GM06990 (cell line): Measurements from ENCODE around the gene TEX11.
"Not testable (repeated sequence)": the region's sequence is repeated elsewhere in the genome, so short reads cannot be mapped to it uniquely, and the experiment has no call there.

Experiments
- DNase-seq: peaks from one replicate; pipeline ENCODE4 v3.0.0-alpha.2; 2011; ENCODE audit not compliant: insufficient read length; ENCODE audit errors: extremely low read depth
- H3K27me3 ChIP-seq: replicated peaks from 2 replicates; pipeline ENCODE4 v1.6.0; 2011; ENCODE audit warnings: low read length; ENCODE audit not compliant: control insufficient read depth, insufficient read depth
- H3K36me3 ChIP-seq: 2 replicates; pipeline ENCODE4 v1.5.1; 2011; ENCODE audit warnings: low read length; ENCODE audit not compliant: control insufficient read depth, insufficient read depth
- H3K4me3 ChIP-seq: replicated peaks from 2 replicates; pipeline ENCODE4 v1.5.1; 2011; ENCODE audit warnings: low read depth, mild to moderate bottlenecking, control low read depth, low read length
- TF ChIP-seq, protein P1 (sequence below): IDR thresholded peaks from 2 replicates; pipeline ENCODE4 v1.5.1; 2011; ENCODE audit warnings: low read length, control low read depth, mild to moderate bottlenecking, inconsistent platforms; ENCODE audit not compliant: insufficient read depth, poor library complexity, severe bottlenecking

TEX11 gene

DNA sequence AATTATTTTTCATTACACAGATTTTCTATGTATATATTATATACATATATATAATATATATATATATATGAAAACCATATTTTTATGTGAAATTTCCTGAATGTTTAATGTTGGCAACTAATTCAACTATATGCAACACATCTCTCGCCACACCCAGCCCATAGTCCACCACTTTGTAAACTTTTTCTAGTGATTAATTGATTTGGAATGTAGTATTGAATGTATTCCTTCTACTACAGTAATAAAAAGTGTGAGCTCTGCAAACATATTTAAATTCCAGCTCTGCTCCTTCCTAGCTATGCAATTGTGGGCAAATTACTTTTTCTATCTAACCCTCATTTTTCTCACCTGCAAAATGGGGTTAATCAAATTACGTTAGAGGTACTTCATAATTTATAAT, 187.8 kb downstream of the TEX11 start:
- Histone ChIP-seq H3K36me3 (no peaks in the 10 kb centered on the region), H3K27me3 (no peaks in the 10 kb centered on the region), H3K4me3 (no peak overlapping the region)
- TF ChIP-seq, protein P1, sequence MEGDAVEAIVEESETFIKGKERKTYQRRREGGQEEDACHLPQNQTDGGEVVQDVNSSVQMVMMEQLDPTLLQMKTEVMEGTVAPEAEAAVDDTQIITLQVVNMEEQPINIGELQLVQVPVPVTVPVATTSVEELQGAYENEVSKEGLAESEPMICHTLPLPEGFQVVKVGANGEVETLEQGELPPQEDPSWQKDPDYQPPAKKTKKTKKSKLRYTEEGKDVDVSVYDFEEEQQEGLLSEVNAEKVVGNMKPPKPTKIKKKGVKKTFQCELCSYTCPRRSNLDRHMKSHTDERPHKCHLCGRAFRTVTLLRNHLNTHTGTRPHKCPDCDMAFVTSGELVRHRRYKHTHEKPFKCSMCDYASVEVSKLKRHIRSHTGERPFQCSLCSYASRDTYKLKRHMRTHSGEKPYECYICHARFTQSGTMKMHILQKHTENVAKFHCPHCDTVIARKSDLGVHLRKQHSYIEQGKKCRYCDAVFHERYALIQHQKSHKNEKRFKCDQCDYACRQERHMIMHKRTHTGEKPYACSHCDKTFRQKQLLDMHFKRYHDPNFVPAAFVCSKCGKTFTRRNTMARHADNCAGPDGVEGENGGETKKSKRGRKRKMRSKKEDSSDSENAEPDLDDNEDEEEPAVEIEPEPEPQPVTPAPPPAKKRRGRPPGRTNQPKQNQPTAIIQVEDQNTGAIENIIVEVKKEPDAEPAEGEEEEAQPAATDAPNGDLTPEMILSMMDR, result no peak
- DNase-seq, result no peak

- not testable (repeated sequence) for H3K36me3 ChIP-seq, H3K4me3 ChIP-seq, H3K27me3 ChIP-seq, DNase-seq
These were observed 197.2 kb downstream of the TEX11 start for GRCh38 chrX:70711336-70711735.

- H3K36me3 ChIP-seq, result no peaks in the 10 kb centered on the region
- no peaks in the 10 kb centered on the region for H3K27me3 ChIP-seq
- H3K4me3 ChIP-seq, result no peak overlapping the region
- DNase-seq, result no peak
- TF ChIP-seq, protein P1, result no peak
These were observed 214.0 kb downstream of the TEX11 start for GRCh38 chrX:70694339-70695122.

- not testable (repeated sequence) for DNase-seq, H3K4me3 ChIP-seq, H3K36me3 ChIP-seq, H3K27me3 ChIP-seq
These were observed 229.1 kb downstream of the TEX11 start for GRCh38 chrX:70679455-70679854.

GRCh38 chrX:70675284-70675683, 233.2 kb downstream of the TEX11 start:
- no peaks in the 10 kb centered on the region for H3K27me3 ChIP-seq
- no peak for DNase-seq
- H3K4me3 ChIP-seq, result no peak overlapping the region
- TF ChIP-seq, protein P1, result no peak
- no peaks in the 10 kb centered on the region for H3K36me3 ChIP-seq

- no peaks in the 10 kb centered on the region for H3K36me3 ChIP-seq
- no peak overlapping the region for H3K4me3 ChIP-seq
- TF ChIP-seq, protein P1, result no peak
These were observed 236.2 kb downstream of the TEX11 start for GRCh38 chrX:70672326-70672725.

GRCh38 chrX:70669120-70669519, 239.4 kb downstream of the TEX11 start:
- no peak for DNase-seq
- TF ChIP-seq, protein P1, result no peak
- Histone ChIP-seq H3K36me3 (no peaks in the 10 kb centered on the region), H3K27me3 (no peaks in the 10 kb centered on the region), H3K4me3 (no peak overlapping the region)

More at GRCh38 chrX:70672326-70672725, 236.2 kb downstream of the TEX11 start:
- no peak for DNase-seq
- H3K27me3 ChIP-seq, result no peaks in the 10 kb centered on the region
